ENCODE results near the gene EPDR1.
"Not testable (repeated sequence)": the region's sequence is repeated elsewhere in the genome, so short reads cannot be mapped to it uniquely, and the experiment has no call there.

Gene EPDR1

DNA sequence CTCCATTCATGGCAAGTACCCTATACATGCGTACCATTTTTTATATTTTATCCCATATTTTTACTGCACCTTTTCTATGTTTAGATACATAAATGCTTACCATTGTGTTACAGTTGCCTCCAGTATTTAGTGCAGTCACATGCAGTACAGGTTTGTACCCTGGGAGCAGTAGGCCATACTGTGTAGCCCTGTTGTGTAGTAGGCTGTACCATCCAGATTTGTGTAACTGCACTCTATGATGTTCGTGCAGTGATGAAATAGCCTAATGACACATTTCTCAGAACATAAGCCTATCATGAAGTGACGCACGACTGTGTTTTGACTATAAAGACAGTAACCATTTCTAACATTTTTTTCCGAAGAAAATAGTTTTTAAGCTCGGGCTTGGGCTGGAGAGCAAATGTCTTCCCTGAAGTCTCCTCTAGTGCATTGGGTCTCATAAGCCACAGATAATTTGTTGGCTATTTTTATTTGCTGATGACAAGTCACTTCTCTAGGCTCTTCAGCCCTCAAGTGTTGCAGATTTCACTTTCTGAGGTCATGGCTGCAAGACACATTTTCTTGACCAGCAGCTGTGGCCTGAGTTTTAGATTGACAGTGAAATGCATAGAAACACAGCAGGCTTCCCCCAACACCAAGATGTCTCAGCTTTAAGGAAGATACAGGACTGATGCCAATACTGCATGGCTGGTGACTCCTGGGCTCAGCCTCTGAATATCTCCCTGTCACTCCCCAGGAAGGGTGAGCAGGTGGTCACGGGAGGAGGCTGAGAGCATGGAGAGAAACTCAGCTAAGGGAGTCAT is 26.9 kb downstream of the EPDR1 start:
- Mint-ChIP-seq H3K36me3 (no peaks in the 10 kb centered on the region), H3K4me1 (no peaks in the 10 kb centered on the region), H3K27ac (no peak overlapping the region), H3K9me3 (no peaks in the 10 kb centered on the region), H3K4me3 (no peak overlapping the region)
- no peak for DNase-seq (ENCODE audit: low spot score in 2 of 2)
- ATAC-seq: no peak

DNA sequence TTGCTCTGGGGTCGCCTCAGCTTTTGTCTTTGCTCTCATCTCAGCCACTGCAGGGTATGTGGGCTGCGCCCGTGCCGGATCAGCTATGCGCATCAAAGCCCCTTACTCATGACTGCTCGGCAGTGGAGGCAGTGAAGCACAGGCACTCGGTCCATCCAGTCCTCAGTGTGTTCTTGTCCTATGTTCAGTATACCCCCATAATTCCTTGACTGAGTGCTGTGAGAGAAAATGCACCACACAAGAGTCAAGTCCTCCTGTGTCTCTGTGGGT is 27.4 kb downstream of the EPDR1 start:
- Mint-ChIP-seq H3K4me3 (no peak overlapping the region), H3K9me3 (no peaks in the 10 kb centered on the region), H3K36me3 (no peaks in the 10 kb centered on the region), H3K4me1 (no peaks in the 10 kb centered on the region), H3K27ac (no peak overlapping the region)
- DNase-seq (ENCODE audit: low spot score in 2 of 2) (no peak), ATAC-seq (no peak)

DNA sequence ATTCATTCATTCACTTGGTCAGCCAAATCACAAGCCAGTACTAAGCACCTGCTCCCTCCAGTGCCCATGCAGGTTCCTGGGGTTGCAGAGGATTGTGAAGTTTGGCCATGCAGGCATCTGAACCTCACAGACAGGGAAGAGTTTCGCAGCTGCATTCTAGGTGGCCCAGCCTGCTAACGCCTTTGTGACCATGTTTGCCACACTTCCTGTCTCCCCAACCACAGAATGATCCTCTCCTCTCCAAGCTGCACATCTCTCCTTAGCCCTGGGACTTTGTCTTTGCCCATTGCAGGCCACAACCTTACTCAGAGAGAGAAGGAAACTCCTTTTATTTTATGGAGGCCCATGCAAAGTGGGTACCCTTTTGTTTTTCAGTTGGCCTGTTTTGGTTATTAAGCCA is 31.8 kb downstream of the EPDR1 start:
- H3K27ac Mint-ChIP-seq: no peak overlapping the region
- no peak overlapping the region for H3K4me3 Mint-ChIP-seq
- no peaks in the 10 kb centered on the region for H3K4me1 Mint-ChIP-seq
- ATAC-seq (no peak), DNase-seq (ENCODE audit: low spot score in 2 of 2) (no peak)
- H3K36me3 Mint-ChIP-seq: no peaks in the 10 kb centered on the region
- H3K9me3 Mint-ChIP-seq: no peaks in the 10 kb centered on the region

DNA sequence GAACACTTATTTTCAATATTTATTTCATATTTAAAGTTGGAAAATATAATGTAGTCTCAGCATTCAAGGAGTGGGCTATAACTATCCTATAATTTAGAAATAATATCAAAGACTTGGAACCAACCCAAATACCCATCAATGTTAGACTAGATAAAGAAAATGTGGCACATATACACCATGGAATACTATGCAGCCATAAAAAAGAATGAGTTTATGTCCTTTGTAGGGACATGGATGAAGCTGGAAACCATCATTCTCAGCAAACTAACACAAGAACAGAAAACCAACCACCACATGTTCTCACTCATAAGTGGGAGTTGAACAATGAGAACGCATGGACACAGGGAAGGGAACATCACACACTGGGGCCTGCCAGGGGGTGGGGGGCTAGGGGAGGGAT is 33.8 kb downstream of the EPDR1 start:
- not testable (repeated sequence) for ATAC-seq; H3K9me3 Mint-ChIP-seq; H3K4me3 Mint-ChIP-seq; H3K4me1 Mint-ChIP-seq; H3K36me3 Mint-ChIP-seq; H3K27ac Mint-ChIP-seq; DNase-seq (ENCODE audit: low spot score in 2 of 2)

DNA sequence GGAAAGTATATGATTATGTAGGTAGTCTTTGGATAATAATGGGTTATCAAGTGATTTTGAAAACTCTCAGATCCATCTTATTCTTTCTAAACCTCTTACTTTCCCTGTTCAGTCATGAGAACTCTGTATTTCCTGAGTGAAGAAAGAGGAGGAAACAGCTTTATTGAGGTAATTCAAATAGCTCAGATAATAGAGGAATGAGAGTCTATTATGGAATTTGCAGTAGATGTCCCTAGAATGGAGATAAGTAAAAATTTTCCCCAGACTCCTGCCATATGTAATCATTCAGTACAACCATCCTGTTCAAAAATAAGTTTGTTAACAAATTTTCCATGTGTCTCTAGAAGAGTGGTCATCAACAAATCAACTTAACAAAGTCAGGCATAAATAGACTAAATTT is 36.4 kb downstream of the EPDR1 start:
- Mint-ChIP-seq H3K27ac (no peak overlapping the region), H3K36me3 (no peaks in the 10 kb centered on the region), H3K4me3 (no peak overlapping the region), H3K9me3 (no peaks in the 10 kb centered on the region), H3K4me1 (no peaks in the 10 kb centered on the region)
- ATAC-seq: no peak
- DNase-seq (ENCODE audit: low spot score in 2 of 2): no peak

DNA sequence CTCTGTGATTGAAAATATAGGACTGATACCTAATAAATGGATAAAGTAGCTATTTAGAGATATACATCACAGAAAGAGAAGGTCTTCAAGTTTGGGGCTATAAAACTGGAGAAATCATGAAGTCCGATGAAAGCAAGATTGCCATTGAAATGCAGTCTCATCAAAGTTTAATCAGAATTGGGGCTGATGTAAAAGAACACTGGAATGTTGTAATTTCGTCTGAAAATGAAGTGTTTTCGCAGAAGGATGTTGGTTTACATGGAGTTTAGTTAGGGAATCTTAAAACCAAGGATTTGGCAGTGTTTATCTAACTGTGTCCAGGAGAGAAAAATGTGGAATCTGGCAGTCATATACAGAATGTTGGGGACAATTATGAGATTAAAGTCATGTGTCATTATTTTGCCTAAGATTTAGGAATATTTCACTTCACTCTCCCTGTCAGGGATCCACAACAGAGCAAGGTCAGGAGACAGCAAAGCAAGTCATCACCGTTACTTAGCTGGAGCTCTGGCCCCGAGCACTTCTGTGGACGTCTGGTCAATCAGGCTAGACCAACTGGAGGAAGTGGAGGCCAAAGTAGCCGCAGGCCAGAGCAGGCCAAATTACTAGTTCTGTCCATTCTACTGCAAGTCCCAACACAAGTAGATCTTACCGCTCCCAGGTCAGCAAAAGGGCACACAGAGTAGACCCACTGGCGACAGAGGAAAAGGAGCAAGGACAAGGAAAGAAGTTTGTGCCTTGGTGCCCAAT is 37.0 kb downstream of the EPDR1 start:
- no peaks in the 10 kb centered on the region for H3K4me1 Mint-ChIP-seq
- H3K36me3 Mint-ChIP-seq: no peaks in the 10 kb centered on the region
- DNase-seq (ENCODE audit: low spot score in 2 of 2) (no peak), ATAC-seq (no peak)
- H3K27ac Mint-ChIP-seq: no peak overlapping the region
- no peak overlapping the region for H3K4me3 Mint-ChIP-seq
- no peaks in the 10 kb centered on the region for H3K9me3 Mint-ChIP-seq

DNA sequence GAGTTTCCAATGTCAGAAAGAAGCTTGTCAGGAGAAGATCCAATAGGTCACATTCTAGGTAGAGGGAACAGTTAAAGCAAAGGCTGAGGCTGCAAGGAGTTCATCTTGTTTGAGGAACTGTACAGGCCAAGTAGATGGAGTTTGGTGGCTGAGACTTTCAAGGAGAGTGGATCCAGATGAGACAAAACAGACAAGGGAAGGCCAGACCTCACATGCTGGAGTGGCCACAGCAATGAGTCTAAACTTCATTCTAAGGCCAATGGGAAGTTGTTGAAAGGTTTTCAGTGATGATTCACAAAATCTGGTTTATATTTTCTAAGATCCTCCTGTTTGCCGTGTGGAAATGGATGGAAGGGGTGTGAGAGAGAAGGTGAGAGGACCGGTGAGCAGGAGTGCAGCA is 40.0 kb downstream of the EPDR1 start:
- ATAC-seq: no peak
- Mint-ChIP-seq H3K4me3 (no peak overlapping the region), H3K27ac (no peak overlapping the region), H3K9me3 (no peaks in the 10 kb centered on the region), H3K4me1 (no peaks in the 10 kb centered on the region), H3K36me3 (no peaks in the 10 kb centered on the region)
- no peak for DNase-seq (ENCODE audit: low spot score in 2 of 2)

DNA sequence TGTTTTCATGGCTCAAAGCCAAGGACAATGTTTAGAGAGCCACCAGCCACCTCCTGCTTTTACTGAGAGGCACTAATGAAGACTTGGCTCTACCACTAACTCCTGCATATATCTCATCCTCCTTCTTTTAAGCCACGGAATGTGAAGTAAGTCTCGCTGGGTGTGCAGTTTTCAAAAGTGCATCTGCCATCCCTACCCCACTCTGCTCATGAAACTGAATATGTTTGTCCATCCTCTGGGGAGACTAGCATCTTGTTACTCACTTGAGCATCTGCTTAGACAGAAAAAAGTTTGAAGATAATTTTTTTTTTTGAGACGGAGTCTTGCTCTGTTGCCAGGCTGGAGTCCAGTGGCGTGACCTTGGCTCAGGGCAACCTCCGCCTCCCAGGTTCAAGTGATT is 40.8 kb downstream of the EPDR1 start:
- ATAC-seq (no peak), DNase-seq (ENCODE audit: low spot score in 2 of 2) (no peak)
- no peaks in the 10 kb centered on the region for H3K36me3 Mint-ChIP-seq
- H3K4me1 Mint-ChIP-seq: no peaks in the 10 kb centered on the region
- H3K4me3 Mint-ChIP-seq: no peak overlapping the region
- H3K27ac Mint-ChIP-seq: no peak overlapping the region
- no peaks in the 10 kb centered on the region for H3K9me3 Mint-ChIP-seq

DNA sequence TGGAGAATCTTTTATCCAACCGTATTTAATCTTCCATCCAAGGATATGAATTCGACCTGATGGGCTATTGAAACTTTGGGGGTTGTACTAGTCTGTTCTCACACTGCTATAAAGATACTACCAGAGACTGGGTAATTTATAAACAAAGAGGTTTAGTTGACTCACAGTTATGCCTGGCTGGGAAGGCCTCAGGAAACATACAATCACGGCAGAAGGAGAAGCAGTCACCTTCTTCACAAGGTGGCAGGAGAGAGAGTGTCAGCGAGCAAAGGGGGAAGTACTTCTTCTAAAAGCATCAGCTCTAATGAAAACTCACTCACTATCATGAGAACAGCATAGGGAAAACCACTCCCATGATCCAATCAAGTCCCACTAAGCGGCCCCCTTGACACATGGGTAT is 43.8 kb downstream of the EPDR1 start:
- Mint-ChIP-seq H3K9me3 (no peaks in the 10 kb centered on the region), H3K36me3 (no peaks in the 10 kb centered on the region), H3K4me1 (no peaks in the 10 kb centered on the region), H3K4me3 (no peak overlapping the region), H3K27ac (no peak overlapping the region)
- no peak for DNase-seq (ENCODE audit: low spot score in 2 of 2)
- no peak for ATAC-seq

DNA sequence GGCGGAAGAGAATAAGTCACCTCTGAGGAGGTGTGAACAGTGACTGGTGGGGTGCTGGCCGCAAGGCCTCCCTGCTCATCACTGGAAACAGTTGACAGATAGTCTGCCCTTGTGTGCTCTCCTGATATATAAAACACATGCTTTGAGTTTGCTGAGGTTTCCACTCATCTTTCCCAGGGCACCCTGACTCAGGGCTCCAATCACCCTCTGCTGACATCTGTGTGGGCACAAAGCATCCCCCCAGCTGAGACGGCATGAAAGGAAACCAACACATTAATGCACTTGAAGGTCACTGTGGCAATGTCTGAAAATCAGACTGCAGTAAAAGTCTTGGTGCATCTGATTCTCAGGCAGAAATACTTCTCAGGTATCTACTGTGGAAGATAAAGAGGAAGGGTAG is 49.8 kb downstream of the EPDR1 start:
- ATAC-seq (no peak), DNase-seq (ENCODE audit: low spot score in 2 of 2) (no peak)
- Mint-ChIP-seq H3K36me3 (no peaks in the 10 kb centered on the region), H3K4me1 (no peaks in the 10 kb centered on the region), H3K9me3 (no peaks in the 10 kb centered on the region), H3K4me3 (no peak overlapping the region), H3K27ac (no peak overlapping the region)

DNA sequence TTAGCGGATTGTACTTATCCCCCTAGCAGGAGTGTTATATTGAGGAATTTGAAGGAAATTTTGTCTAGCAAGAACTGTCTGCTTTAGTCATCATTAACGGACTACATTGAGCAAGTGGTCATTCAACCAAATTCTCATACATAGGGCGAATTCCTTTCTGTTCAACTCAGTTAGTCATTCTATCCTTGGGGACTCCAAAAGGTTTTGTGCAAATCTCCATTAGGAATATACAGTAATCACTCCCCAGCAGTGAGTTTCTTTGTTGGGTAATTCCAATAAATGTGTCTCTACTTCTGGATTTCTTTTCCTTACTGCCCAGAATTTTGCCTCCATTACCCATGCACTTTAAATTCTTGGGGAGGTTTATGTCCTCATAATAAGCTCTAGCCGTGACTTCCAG is 51.1 kb downstream of the EPDR1 start:
- no peaks in the 10 kb centered on the region for H3K9me3 Mint-ChIP-seq
- no peak overlapping the region for H3K27ac Mint-ChIP-seq
- H3K4me1 Mint-ChIP-seq: no peaks in the 10 kb centered on the region
- DNase-seq (ENCODE audit: low spot score in 2 of 2): no peak
- no peak for ATAC-seq
- no peaks in the 10 kb centered on the region for H3K36me3 Mint-ChIP-seq
- H3K4me3 Mint-ChIP-seq: no peak overlapping the region

DNA sequence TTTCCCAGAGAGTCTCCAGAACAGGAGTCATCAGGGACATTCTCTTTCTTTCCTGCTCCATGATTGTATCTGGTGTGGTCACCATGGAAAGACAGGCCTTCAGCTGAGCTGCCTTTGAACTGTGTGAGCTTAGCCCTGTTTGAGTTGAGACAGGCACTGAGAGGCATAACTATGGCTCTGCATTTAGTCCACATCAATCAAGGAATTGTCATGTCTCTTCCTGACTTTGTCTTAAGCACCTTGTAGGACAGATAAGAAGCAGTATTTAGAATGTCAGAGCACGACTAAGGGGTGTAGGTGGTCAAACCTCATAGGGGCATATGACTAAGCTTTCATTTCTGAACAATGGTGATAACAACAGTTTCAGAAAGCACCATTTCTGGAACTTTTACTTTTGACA is 53.5 kb downstream of the EPDR1 start:
- H3K27ac Mint-ChIP-seq: no peak overlapping the region
- H3K4me3 Mint-ChIP-seq: no peak overlapping the region
- H3K9me3 Mint-ChIP-seq: no peaks in the 10 kb centered on the region
- DNase-seq (ENCODE audit: low spot score in 2 of 2) (no peak), ATAC-seq (peak; percentile 67)
- no peaks in the 10 kb centered on the region for H3K4me1 Mint-ChIP-seq
- H3K36me3 Mint-ChIP-seq: no peaks in the 10 kb centered on the region

DNA sequence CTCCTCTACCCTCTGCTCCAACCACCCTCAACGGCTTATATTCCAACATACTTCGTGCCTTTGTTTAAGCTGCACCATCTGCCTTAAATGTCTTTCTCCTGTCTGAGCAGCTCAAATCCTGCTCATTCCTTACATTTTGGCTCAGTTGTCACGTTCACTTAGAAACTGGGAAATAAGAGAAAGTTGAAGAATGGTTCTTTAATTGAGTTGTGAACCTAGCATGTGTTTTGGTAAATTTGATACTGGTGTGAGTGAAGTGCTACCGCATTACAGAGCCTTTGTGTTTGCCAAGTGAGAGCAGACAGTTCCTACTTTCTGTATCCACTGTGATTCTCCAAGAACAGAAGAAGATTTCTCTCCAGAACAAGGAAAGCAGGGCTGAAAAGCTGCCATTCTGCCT is 54.3 kb downstream of the EPDR1 start:
- ATAC-seq: no peak
- Mint-ChIP-seq H3K27ac (no peak overlapping the region), H3K36me3 (no peaks in the 10 kb centered on the region), H3K4me1 (no peaks in the 10 kb centered on the region), H3K4me3 (no peak overlapping the region), H3K9me3 (no peaks in the 10 kb centered on the region)
- DNase-seq (ENCODE audit: low spot score in 2 of 2): no peak

DNA sequence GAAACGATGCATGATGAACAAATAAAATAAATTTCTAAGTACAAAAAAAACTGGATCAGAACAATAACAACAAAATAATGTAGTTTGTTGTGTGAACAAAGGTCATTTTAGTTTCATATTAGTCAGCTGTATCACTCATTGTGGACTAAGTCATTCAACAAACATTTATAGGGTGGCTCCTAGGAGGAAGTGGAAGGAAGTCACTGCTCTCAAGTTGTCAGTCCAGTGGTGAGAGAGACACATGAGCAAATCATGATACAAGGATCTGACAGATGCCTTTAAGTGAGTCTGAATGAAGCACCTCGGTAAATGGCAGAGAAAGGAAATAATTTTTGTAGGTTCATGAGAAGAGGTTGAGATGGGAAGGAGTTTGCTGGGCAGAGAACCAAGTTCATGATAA is 56.8 kb downstream of the EPDR1 start:
- H3K4me3 Mint-ChIP-seq: no peak overlapping the region
- no peaks in the 10 kb centered on the region for H3K9me3 Mint-ChIP-seq
- no peak for ATAC-seq
- no peaks in the 10 kb centered on the region for H3K36me3 Mint-ChIP-seq
- H3K27ac Mint-ChIP-seq: no peak overlapping the region
- no peaks in the 10 kb centered on the region for H3K4me1 Mint-ChIP-seq
- no peak for DNase-seq (ENCODE audit: low spot score in 2 of 2)

DNA sequence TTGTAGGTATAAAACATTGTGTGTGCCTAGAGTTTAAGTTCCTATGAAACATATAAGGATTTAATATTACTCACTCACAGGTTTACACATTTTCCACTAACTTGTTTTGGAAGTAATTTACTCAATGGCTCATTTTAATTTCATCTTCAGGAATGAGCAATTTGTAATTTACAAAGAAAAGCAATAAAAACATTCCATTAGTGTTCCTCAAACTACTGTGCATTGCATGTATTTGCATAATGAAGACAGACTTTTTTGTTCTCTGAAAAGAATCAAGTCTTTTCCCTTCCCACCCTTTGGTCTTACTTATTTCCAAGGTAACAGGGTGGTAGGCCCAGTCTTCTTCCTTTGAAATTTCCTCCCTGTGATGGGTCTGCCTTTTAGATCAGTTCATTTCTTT is 61.2 kb downstream of the EPDR1 start:
- Mint-ChIP-seq H3K27ac (no peak overlapping the region), H3K4me3 (no peak overlapping the region), H3K4me1 (no peaks in the 10 kb centered on the region), H3K36me3 (peaks cover 6% of the 10 kb centered on the region), H3K9me3 (no peaks in the 10 kb centered on the region)
- no peak for ATAC-seq
- no peak for DNase-seq (ENCODE audit: low spot score in 2 of 2)

DNA sequence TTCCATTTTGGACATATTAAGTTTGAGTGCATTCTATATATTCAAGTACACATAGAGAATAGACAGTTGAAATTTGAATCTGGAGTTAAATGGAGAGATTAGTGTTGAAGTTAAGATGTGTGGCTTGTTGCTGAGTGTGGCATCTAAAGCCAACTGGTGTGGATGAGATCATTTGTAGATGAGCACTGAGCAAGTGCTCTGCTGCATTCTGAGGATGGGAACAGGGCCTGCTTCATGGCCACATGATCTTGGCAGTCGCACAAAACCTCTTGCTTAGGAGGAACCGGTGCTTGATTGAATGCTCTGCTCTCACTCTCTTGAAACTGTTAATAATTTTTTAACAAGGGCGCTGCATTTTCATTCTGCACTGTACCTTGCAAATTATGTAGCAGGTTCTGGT is 62.0 kb downstream of the EPDR1 start:
- H3K27ac Mint-ChIP-seq: no peak overlapping the region
- no peaks in the 10 kb centered on the region for H3K9me3 Mint-ChIP-seq
- H3K36me3 Mint-ChIP-seq: peaks cover 6% of the 10 kb centered on the region

More for the DNA sequence above, 62.0 kb downstream of the EPDR1 start:
- no peaks in the 10 kb centered on the region for H3K4me1 Mint-ChIP-seq
- no peak for DNase-seq (ENCODE audit: low spot score in 2 of 2)
- ATAC-seq: no peak
- H3K4me3 Mint-ChIP-seq: no peak overlapping the region

All from stimulated activated effector memory CD8-positive, alpha-beta T cell treated with anti-CD3 and anti-CD28 coated beads, Interleukin-12 subunit alpha, Interleukin-12 subunit beta, amount 100 ng/mL, for 72 hours (primary cell).